ENCODE data around the gene NANOS1.
A peak's percentile ranks its signal among the peaks of the same experiment; 100 is the strongest.

Gene NANOS1

GRCh38 chr10:119061926-119062325 lies 32.4 kb downstream of the NANOS1 start:
- DNase-seq: no peak

- DNase-seq: no peak
Measured at GRCh38 chr10:119070395-119071165, 41.1 kb downstream of the NANOS1 start.

- DNase-seq: no peak
Measured at GRCh38 chr10:119073584-119073983, 44.1 kb downstream of the NANOS1 start.

GRCh38 chr10:119078422-119079179 lies 49.1 kb downstream of the NANOS1 start:
- no peak for DNase-seq

- DNase-seq: peak in 1 of 2 experiments; percentile 1
Measured at GRCh38 chr10:119079599-119080520, 50.3 kb downstream of the NANOS1 start.

- DNase-seq: peak; percentile 30 to 71
Measured at GRCh38 chr10:119080521-119081259, 51.2 kb downstream of the NANOS1 start, which contains the start of gene EIF3A. EIF3A (minus strand) TSS chr10:119080817; CDS start chr10:119080676, 141 bp downstream.

Data from NCI-H187 (cell line).